DMS 273 (cell line): ENCODE measurements around the gene GARNL3.

Experiments used
- DNase-seq: peaks from one replicate; lab custom pipeline; 2025; ENCODE audit not compliant: unreplicated experiment; lab: John Stamatoyannopoulos, UW

The GARNL3 gene

GRCh38 chr9:127277770-127278169 is 13.2 kb downstream of the GARNL3 start:
- DNase-seq = no peak

DNA sequence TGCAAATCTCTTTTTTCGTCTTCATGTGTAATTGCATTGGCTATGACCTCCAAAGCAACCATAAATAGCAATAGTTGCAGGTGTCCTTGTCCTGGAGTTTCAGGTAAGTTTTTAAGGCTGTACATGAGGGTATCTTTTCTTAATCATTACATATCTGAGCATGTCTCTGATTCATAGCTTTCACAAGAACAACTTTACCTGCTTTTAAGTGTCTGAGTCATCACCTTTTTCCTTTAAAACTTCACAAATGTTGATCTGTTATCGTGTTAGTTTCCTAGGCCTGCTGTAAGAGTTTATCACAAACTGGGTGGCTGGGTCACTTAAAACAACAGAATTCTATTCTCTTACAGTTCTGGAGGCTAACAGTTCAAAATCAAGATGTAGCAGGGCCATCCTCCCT is 13.8 kb downstream of the GARNL3 start:
- no peak for DNase-seq

DNA sequence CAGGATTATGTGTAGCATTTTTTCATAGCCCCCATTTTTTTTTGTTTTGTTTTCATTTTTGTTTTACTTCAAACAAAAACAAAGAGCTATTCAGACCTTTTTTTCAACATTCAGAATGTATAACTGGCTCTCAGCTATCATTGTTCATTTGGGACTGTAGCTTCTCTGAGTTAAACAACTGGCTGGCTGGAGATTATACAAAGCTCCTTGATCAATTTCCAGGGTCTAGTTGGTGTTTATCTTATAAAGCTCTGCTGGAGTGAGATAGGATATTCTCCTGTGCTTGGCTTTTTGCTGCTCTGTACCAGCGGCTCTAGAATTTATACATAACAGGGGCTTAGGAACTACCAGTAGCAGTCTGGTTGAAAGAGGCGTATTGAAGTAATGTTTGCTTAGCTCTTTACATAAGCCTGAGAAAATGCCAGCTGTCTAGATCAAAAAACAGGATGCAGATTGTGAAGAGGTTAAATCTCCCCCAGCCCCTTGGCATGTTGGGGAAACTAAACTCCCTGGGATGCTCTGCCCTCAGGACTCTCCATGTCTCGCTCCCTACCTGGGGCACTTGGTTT is 15.2 kb downstream of the GARNL3 start:
- peak; percentile 8 for DNase-seq

DNA sequence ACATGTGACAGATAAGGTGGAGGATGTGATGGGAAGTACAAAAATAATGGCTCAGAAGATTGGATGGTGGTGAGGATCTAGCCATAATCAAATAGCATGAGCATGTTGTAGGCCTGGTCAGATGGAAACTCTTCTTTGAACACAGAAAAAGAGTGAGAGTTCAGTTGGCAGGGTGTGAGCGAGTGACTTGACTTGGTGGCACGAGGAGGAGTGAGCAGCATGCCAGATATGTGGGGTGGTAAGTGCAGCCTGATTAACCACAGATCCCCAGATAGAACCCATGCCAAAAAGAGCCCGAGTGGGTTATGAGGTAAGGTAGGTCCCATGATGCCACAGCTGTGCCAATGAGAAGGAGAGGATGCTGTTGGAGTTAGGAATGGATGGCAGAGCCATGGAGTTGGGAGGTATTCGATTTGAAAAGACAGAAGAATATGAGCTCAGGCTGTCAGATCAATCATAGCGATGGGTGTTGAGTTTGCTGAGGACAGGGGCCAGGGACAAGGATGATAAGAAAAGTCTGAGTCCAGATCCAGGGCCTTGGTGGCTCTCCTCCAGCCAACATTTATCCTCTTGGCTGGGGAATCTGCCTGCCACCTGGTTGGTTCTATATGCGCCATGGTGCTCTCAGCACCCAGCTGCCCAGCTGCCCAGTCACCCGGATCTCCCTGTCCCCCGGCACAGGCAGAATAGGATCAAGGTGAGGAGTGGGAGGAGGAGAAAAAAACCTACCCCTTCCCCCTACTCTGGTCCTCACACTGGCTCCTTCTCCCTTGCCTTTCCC is 16.5 kb downstream of the GARNL3 start:
- DNase-seq = no peak

- no peak for DNase-seq
Measured at GRCh38 chr9:127281891-127282290, 17.3 kb downstream of the GARNL3 start.

DNA sequence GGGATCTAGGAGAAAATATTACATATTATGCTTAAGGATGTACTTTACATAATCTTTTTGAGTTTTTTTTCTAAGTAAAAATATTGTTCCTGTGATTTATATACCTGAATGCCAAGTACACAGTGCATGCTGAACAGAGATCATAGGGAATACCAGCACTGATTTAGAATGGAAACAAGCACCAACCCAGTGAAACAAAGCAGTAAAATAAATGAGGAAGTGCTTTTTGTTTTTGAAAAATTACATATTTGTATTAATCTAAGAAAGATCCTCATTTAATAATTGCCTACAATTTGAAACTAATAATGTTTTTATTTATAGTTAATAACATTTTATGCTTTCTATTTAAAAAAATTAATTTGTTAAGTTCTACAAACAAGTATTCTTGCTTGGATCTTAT is 18.0 kb downstream of the GARNL3 start:
- no peak for DNase-seq

GRCh38 chr9:127283135-127283534 is 18.6 kb downstream of the GARNL3 start:
- DNase-seq = no peak

GRCh38 chr9:127283917-127284497 is 19.4 kb downstream of the GARNL3 start:
- peak; percentile 29 for DNase-seq

DNA sequence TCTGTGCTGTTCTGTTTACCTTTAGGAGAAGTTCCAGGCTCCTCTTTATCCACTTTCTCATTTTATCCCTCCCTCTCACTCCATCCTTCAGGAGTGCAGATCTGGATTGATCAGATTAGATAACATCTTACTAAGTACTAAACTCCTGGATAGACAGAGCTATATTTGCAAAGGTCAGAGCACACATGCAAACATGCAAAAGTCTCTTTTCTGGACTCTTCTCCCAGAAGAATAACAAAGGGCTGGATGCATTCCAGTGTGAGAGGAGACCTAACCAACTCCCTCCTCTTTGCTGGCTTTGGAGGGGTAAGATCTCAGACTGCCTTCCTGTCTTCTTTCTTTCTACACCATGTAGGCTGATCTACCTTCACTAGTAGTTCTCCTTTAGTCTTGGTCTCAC is 21.4 kb downstream of the GARNL3 start:
- no peak for DNase-seq

- peak; percentile 81 for DNase-seq
Measured at GRCh38 chr9:127290561-127291065, 26.0 kb downstream of the GARNL3 start.

DNA sequence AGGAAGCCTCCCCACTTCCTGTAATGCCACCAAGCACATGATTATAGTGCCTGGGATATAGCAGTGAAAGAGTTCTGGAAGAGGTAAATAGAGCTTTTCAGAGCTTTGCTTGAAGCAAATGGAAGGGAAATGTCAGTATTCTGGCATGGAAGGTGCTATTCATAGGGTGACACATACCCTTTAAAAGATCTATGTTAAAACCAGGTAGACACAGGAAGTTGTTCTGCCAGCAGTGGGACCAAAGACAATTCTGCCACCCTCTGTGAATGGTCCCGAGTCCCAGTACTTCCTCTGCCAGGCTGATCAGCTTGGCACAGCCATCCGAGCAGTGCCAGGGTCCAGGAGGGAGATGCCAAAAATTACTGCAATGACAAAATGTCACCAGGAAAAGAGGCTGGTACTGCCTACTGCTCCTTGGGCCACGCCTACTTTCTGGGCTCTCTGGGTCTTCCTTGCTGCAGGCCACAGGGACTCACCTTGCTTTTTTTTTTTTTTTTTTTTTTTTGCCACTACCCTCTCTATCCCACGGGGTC is 26.7 kb downstream of the GARNL3 start:
- DNase-seq = no peak

- DNase-seq = no peak
Measured at GRCh38 chr9:127292415-127292814, 27.8 kb downstream of the GARNL3 start.

DNA sequence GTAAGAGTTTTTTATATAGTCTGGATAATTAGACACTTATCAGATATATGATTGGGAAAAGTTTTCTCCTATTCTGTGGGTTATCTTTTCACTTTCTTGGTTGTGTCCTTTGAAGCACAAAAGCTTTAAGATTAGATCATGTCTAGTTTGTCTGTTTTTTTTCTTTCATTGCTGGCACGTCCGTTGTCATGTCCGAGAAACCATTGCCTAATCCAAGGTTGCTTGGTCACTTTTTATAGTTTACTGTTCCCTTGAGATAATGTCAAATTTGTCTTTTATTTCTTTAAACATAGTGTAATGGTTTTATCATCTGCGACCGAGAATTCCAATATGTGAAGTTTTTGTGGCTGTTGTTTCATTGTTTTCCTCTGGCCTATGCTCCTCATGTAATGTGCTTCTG is 28.8 kb downstream of the GARNL3 start:
- DNase-seq = no peak

DNA sequence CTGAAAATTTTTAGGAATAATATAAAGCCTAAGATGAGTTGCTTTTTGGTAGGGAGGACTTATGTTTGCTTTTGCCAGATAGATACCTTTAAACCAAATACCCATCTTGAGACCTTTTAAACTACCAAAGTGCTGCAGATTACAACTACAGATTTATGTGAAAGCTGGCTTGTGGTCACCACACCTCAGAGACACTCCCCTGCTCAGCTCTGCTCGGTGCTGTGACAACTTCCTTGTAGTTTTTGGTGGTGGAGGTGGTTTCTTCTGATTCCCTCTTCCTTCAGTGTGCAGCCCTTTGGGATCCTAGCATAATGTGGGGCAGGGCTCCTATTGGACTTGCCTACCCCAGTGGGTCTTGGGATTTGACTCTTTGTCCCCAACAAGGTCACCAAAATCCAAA is 29.2 kb downstream of the GARNL3 start:
- no peak for DNase-seq

- peak; percentile 23 for DNase-seq
Measured at GRCh38 chr9:127295005-127295404, 30.4 kb downstream of the GARNL3 start.

DNA sequence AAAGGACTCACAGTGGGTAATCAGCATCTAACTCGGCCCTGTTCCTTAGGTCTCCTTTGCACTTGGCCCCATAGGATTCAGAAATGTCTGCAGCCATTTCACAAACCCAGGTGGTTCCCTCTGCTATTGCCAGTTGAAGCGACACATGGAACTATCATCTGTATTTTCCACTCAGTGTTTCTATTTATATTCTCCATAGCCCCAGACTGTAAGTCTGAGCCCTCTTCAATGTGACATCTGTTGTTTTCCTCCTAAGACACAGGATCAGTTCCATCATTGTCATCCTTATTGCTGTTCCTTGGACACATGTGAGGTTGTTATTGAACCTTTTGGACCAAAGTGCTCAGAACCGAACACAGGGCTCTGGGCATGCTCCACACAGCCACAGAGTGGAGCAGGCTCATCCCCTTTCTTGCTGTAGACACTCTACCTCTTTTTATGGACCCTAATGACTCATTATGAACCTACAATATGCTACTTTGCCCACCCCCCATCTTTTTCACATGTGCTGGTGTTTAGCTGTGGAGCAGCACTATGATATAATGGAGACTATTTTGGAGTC is 36.4 kb downstream of the GARNL3 start:
- peak; percentile 57 for DNase-seq

GRCh38 chr9:127303830-127304229 is 39.3 kb downstream of the GARNL3 start:
- DNase-seq = no peak

- DNase-seq = no peak
Measured at GRCh38 chr9:127305206-127305837, 40.7 kb downstream of the GARNL3 start.

- peak; percentile 27 for DNase-seq
Measured at GRCh38 chr9:127305838-127306226, 41.3 kb downstream of the GARNL3 start.

DNA sequence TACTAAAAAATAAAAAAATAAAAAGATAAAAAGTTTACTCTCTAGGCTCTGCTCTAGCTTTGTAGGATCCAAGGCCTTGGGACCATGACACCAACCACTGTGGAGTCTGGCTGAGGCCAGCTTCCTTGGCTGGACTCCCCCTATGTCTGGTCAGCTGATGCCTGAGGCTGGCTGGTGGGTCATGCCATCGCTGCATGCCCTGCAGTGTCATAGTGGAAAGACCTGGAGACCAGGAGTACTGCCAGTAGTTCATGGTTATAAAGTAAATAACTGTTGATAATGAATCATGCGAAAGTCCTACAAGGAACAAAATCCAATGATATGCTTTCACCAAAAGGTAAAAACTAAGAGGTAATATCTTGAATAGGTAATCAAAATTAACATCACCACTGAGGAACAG is 43.2 kb downstream of the GARNL3 start:
- peak; percentile 51 for DNase-seq
